Stomach (tissue), 9 donors: ENCODE results near the gene ICAM5. TPM values are rescaled to one million over a fixed set of nuclear protein-coding genes. Genes with fewer than 3 reads are reported as not detected.

Experiments used
- DNase-seq, 2 donors: peaks; one replicate each; pipeline versions ENCODE4 v3.0.0 to v3.0.0-alpha.2; 2013 to 2019
- H3K27ac ChIP-seq, 5 donors: fragments of 200-600 bp in 4 of 5; sonication (generic) in 4 of 5; one replicate each; pipeline ENCODE4 v1.5.1; 2013 to 2019; ENCODE audit warnings: mild to moderate bottlenecking in 1 of 5, moderate library complexity in 1 of 5
- H3K27me3 ChIP-seq, 3 donors: fragments of 200-600 bp; sonication (generic); one replicate each; pipeline ENCODE4 v1.5.1; 2017 to 2019; ENCODE audit warnings: mixed run types in 1 of 3
- H3K36me3 ChIP-seq, 4 donors: fragments of 200-600 bp; sonication (generic); 1 replicate in 3 of 4; 2 replicates in 1 of 4; pipeline ENCODE4 v1.5.1; 2016 to 2019
- H3K4me1 ChIP-seq, 4 donors: fragments of 200-600 bp; sonication (generic); one replicate each; pipeline ENCODE4 v1.5.1; 2016 to 2019
- H3K4me3 ChIP-seq, 4 donors: fragments of 200-600 bp; sonication (generic) in 3 of 4; one replicate each; pipeline ENCODE4 v1.5.1; 2016 to 2019; ENCODE audit warnings: mild to moderate bottlenecking in 1 of 4
- H3K9me3 ChIP-seq, 4 donors: fragments of 200-600 bp; sonication (generic); one replicate each; pipeline ENCODE4 v1.5.1; 2016 to 2019
- CTCF ChIP-seq, 7 experiments: fragments of 450-650 bp in 4 of 7; fragments of 200-600 bp in 3 of 7; sonication (generic) in 3 of 7; IDR thresholded peaks; one replicate each; pipeline ENCODE4 v1.5.1; 2016 to 2019; ENCODE audit warnings: antibody characterized with exemption in 7 of 7, control low read depth in 2 of 7, mild to moderate bottlenecking in 1 of 7
- EP300 ChIP-seq: sonication (generic); formaldehyde crosslinking; IDR thresholded peaks from one replicate; pipeline ENCODE4 v1.6.1; 2017; ENCODE audit warnings: antibody characterized with exemption
- POLR2A ChIP-seq, 4 donors: fragments of 450-650 bp; IDR thresholded peaks; one replicate each; pipeline ENCODE4 v1.6.1; 2016; ENCODE audit warnings: antibody characterized with exemption in 4 of 4, control low read depth in 2 of 4, mild to moderate bottlenecking in 1 of 4, moderate library complexity in 1 of 4
- POLR2AphosphoS5 ChIP-seq, 3 donors: sonication (generic); formaldehyde crosslinking; IDR thresholded peaks; one replicate each; pipeline ENCODE4 v1.6.1; 2016; ENCODE audit warnings: antibody characterized with exemption in 3 of 3
- WGBS, 5 donors: extraction: QIAGEN DNeasy Blood & Tissue Kit in 3 of 5; methylation state at CpG; one replicate each; pipeline versions ENCODE4 v1.1.5 to v1.1.7; 2013 to 2018; 5-methylcytosine and 5-hydroxymethylcytosine counted together
- intact Hi-C: fragments of 100-400 bp; cut with DNase I; formaldehyde crosslinking; loops from one replicate; pipeline ENCODE4 v1.15.1; 2023; ENCODE audit warnings: low total_unique reads
- polyA plus RNA-seq, 3 donors: library from polyadenylated mRNA; stranded (reverse); fragments of 200-250 nt; gene quantifications; one replicate each; pipeline ENCODE4 v1.2.3, GENCODE V29; 2013
- total RNA-seq, 5 donors: library from RNA; depleted of rRNA; stranded (reverse); fragments of >200 nt; gene quantifications; one replicate each; pipeline versions ENCODE4 v1.1.0 to v1.2.3, GENCODE V29; 2014 to 2016
- donor health status: healthy with polysubstance abuse.
- donor health status: Bipolar disorder and iron deficiency.
- donor health status: healthy.

ICAM5 gene
- total and polyA plus RNA-seq, 8 donors, result 0.12 to 0.50 (median 0.45) TPM; not detected in 5

- DNase-seq, result no peak
- intact Hi-C loops, result loop anchor here (10.0 kb wide), 1 partner anchor 141 kb away; the partner anchor contains the start of genes EIF3G and P2RY11
- Histone ChIP-seq H3K4me3 (no peak overlapping the region), H3K36me3 (peaks cover 44 to 66% (median 56%) of the 10 kb centered on the region in 4 donors), H3K4me1 (peaks cover 16 to 50% (median 43%) of the 10 kb centered on the region in 4 donors), H3K27me3 (no peaks in the 10 kb centered on the region), H3K27ac (no peak overlapping the region), H3K9me3 (no peaks in the 10 kb centered on the region)
- no peak for TF ChIP-seq POLR2A (IDR thresholded peaks at IDR 0.05)
- no peak for TF ChIP-seq CTCF (IDR thresholded peaks at IDR 0.05)
- TF ChIP-seq POLR2AphosphoS5 (IDR thresholded peaks at IDR 0.05), result no peak
- TF ChIP-seq EP300, result no peak
- 80 to 92% (median 85%) methylated on average over 2 of the region's 2 CpGs for WGBS, 5 donors
These were observed 34.4 kb upstream of the ICAM5 start for GRCh38 chr19:10255358-10255757.

GRCh38 chr19:10256551-10256950 is 33.2 kb upstream of the ICAM5 start:
- WGBS, 5 donors, result 80 to 88% (median 82%) methylated on average over 13 to 18 of the region's 18 CpGs
- TF ChIP-seq POLR2AphosphoS5 (IDR thresholded peaks at IDR 0.05), result no peak
- no peak for TF ChIP-seq EP300
- no peak for TF ChIP-seq POLR2A (IDR thresholded peaks at IDR 0.05)
- TF ChIP-seq CTCF (IDR thresholded peaks at IDR 0.05), result no peak
- no peaks in the 10 kb centered on the region for H3K9me3 ChIP-seq
- peaks cover 44 to 66% (median 56%) of the 10 kb centered on the region in 4 donors for H3K36me3 ChIP-seq
- H3K4me1 ChIP-seq, result peaks cover 16 to 52% (median 38%) of the 10 kb centered on the region in 4 donors
- no peak for DNase-seq
- intact Hi-C loops, result loop anchor here (10.0 kb wide), 1 partner anchor 142 kb away; the partner anchor contains the start of genes EIF3G and P2RY11
- H3K27me3 ChIP-seq, result no peaks in the 10 kb centered on the region
- no peak overlapping the region for H3K4me3 ChIP-seq
- H3K27ac ChIP-seq, result no peak overlapping the region

GRCh38 chr19:10256970-10257615 is 32.7 kb upstream of the ICAM5 start:
- no peak overlapping the region for H3K27ac ChIP-seq
- no peaks in the 10 kb centered on the region for H3K9me3 ChIP-seq
- WGBS, 5 donors, result 79 to 84% (median 80%) methylated on average over 7 to 9 of the region's 9 CpGs
- peaks cover 16 to 53% (median 37%) of the 10 kb centered on the region in 4 donors for H3K4me1 ChIP-seq
- peaks cover 44 to 66% (median 56%) of the 10 kb centered on the region in 4 donors for H3K36me3 ChIP-seq
- no peak for TF ChIP-seq CTCF (IDR thresholded peaks at IDR 0.05)
- no peak for TF ChIP-seq POLR2A (IDR thresholded peaks at IDR 0.05)
- no peak for TF ChIP-seq POLR2AphosphoS5 (IDR thresholded peaks at IDR 0.05)
- no peak for TF ChIP-seq EP300
- DNase-seq, result no peak
- intact Hi-C loops, result loop anchor here (10.0 kb wide), 1 partner anchor 142 kb away; the partner anchor contains the start of genes EIF3G and P2RY11
- no peak overlapping the region for H3K4me3 ChIP-seq
- H3K27me3 ChIP-seq, result no peaks in the 10 kb centered on the region

GRCh38 chr19:10258080-10258710 is 31.6 kb upstream of the ICAM5 start:
- intact Hi-C loops, result loop anchor here (10.0 kb wide), 1 partner anchor 143 kb away; the partner anchor contains the start of genes EIF3G and P2RY11
- Histone ChIP-seq H3K9me3 (no peaks in the 10 kb centered on the region), H3K36me3 (peaks cover 44 to 66% (median 56%) of the 10 kb centered on the region in 4 donors), H3K4me3 (no peak overlapping the region), H3K27ac (no peak overlapping the region), H3K4me1 (peaks cover 10 to 44% (median 27%) of the 10 kb centered on the region in 4 donors), H3K27me3 (no peaks in the 10 kb centered on the region)
- TF ChIP-seq EP300 (no peak), CTCF (IDR thresholded peaks at IDR 0.05) (no peak), POLR2A (IDR thresholded peaks at IDR 0.05) (no peak), POLR2AphosphoS5 (IDR thresholded peaks at IDR 0.05) (no peak)
- 92 to 96% (median 95%) methylated on average over 16 to 18 of the region's 18 CpGs for WGBS, 5 donors
- no peak for DNase-seq
